Measurements from ENCODE around the gene MYZAP. TPM values are rescaled to one million over a fixed set of nuclear protein-coding genes. Genes with fewer than 3 reads are reported as not detected.

Gene MYZAP
- total RNA-seq, 1 donor from 2014 or later, result 0.58 TPM

- ATAC-seq (no peak), DNase-seq (ENCODE audit: low spot score) (no peak)
Observed at GRCh38 chr15:57734860-57735259, 143.2 kb downstream of the MYZAP start.

Other genes with a start within 250 kb of the MYZAP start
- 42.9 TPM for gene CGNL1, start 215.4 kb upstream of the MYZAP start, total RNA-seq
- 21.3 TPM for gene POLR2M, start 114.8 kb downstream of the MYZAP start, total RNA-seq

Measured in left lobe of liver (tissue), 2 donors.